HepG2 (cell line): Measurements from ENCODE around the gene NHERF2. TPM values are rescaled to one million over a fixed set of nuclear protein-coding genes. Genes with fewer than 3 reads are reported as not detected.

Source experiments
- CREB3 ChIP-seq: sonication (generic); formaldehyde crosslinking; IDR thresholded peaks from 2 replicates; pipeline ENCODE4 v1.5.0; 2020; ENCODE audit warnings: missing genetic modification reagents
- HMGXB3 ChIP-seq: sonication (generic); formaldehyde crosslinking; IDR thresholded peaks from 2 replicates; pipeline ENCODE4 v1.4.0; 2020; ENCODE audit warnings: missing genetic modification reagents, borderline replicate concordance
- ZBTB37 ChIP-seq: sonication (generic); formaldehyde crosslinking; IDR thresholded peaks from 2 replicates; pipeline ENCODE4 v1.4.0; 2020; ENCODE audit warnings: mild to moderate bottlenecking, missing genetic modification reagents
- ZNF12 ChIP-seq: sonication (generic); formaldehyde crosslinking; IDR thresholded peaks from 2 replicates; pipeline ENCODE4 v1.5.0; 2020; ENCODE audit warnings: missing genetic modification reagents
- ZNF276 ChIP-seq: sonication (generic); formaldehyde crosslinking; IDR thresholded peaks from 2 replicates; pipeline ENCODE4 v1.4.0; 2020; ENCODE audit warnings: mild to moderate bottlenecking, low read depth, missing genetic modification reagents
- ZNF280D ChIP-seq: sonication (generic); formaldehyde crosslinking; IDR thresholded peaks from 2 replicates; pipeline ENCODE4 v1.5.1; 2020; ENCODE audit warnings: mild to moderate bottlenecking, missing genetic modification reagents
- ZNF749 ChIP-seq: sonication (generic); formaldehyde crosslinking; IDR thresholded peaks from 2 replicates; pipeline ENCODE4 v1.8.0; 2022; ENCODE audit warnings: mild to moderate bottlenecking, missing genetic modification reagents, moderate library complexity, borderline replicate concordance
- ZSCAN12 ChIP-seq: sonication (generic); formaldehyde crosslinking; IDR thresholded peaks from 2 replicates; pipeline ENCODE4 v1.9.0; 2021; ENCODE audit warnings: mild to moderate bottlenecking, missing genetic modification reagents
- polyA plus RNA-seq, 8 experiments: library from polyadenylated mRNA; depleted of rRNA in 3 of 8; stranded (reverse) in 7 of 8; unstranded in 1 of 8; fragments of >200 nt; fragmentation: Illumina TruSeq in 4 of 8; extraction: Trizol in 4 of 8; gene quantifications; 2 replicates each; pipeline versions ENCODE4 v1.2.1 to v1.2.3, GENCODE V29; 2011 to 2016; ENCODE audit warnings: low read depth in 4 of 8, missing spikeins in 1 of 8, mixed read lengths in 1 of 8; ENCODE audit not compliant: insufficient read depth in 1 of 8
- total RNA-seq, 5 experiments: library from RNA; depleted of rRNA; stranded (reverse); fragments of >200 nt; fragmentation: Illumina TruSeq; extraction: Trizol; gene quantifications; 2 replicates each; pipeline ENCODE4 v1.2.3, GENCODE V29; 2016; ENCODE audit warnings: low read depth in 1 of 5

NHERF2 gene
- total and polyA plus RNA-seq, 2 of the 13 experiments (the other 11 are each of a cell fraction or from before 2014, with no cell fraction given) = 23.7 to 39.3 TPM

- peak; percentile 32; the same call in 1 of the 2 replicates for TF ChIP-seq ZNF276 (CRISPR knock-in tag)
- no peak; the same call in 1 of the 2 replicates for TF ChIP-seq ZNF749 (CRISPR knock-in tag)
- TF ChIP-seq ZNF280D (CRISPR knock-in tag) = no peak
- TF ChIP-seq ZSCAN12 (CRISPR knock-in tag) = no peak
- TF ChIP-seq CREB3 (CRISPR knock-in tag) = no peak; the same call in none of the 2 replicates
- no peak for TF ChIP-seq ZNF12 (CRISPR knock-in tag)
- no peak for TF ChIP-seq ZBTB37 (CRISPR knock-in tag)
- TF ChIP-seq HMGXB3 (CRISPR knock-in tag) = no peak; the same call in 1 of the 2 replicates
Measured at GRCh38 chr16:1983544-1984346, 43.0 kb upstream of the NHERF2 start, which contains the start of gene GFER (continued).
